Suprapubic skin (tissue), 4 donors: Measurements from ENCODE around the gene FAM229A. TPM values are rescaled to one million over a fixed set of nuclear protein-coding genes. Genes with fewer than 3 reads are reported as not detected.
A peak's percentile ranks its signal among the peaks of the same experiment; 100 is the strongest.

Experiments
- DNase-seq, 2 donors: peaks; one replicate each; pipeline ENCODE4 v3.0.0-alpha.2; 2019; ENCODE audit warnings: low spot score in 2 of 2
- H3K27ac ChIP-seq: fragments of 200-600 bp; sonication (generic); one replicate; pipeline ENCODE4 v1.5.1; 2019
- H3K27me3 ChIP-seq: fragments of 200-600 bp; sonication (generic); one replicate; pipeline ENCODE4 v1.5.1; 2019
- H3K36me3 ChIP-seq: fragments of 200-600 bp; sonication (generic); one replicate; pipeline ENCODE4 v1.5.1; 2019
- H3K4me1 ChIP-seq: fragments of 200-600 bp; sonication (generic); one replicate; pipeline ENCODE4 v1.5.1; 2019
- H3K4me3 ChIP-seq: fragments of 200-600 bp; sonication (generic); one replicate; pipeline ENCODE4 v1.5.1; 2019; ENCODE audit warnings: mild to moderate bottlenecking
- H3K9me3 ChIP-seq: fragments of 200-600 bp; sonication (generic); one replicate; pipeline ENCODE4 v1.5.1; 2019
- EP300 ChIP-seq: sonication (generic); formaldehyde crosslinking; IDR thresholded peaks from one replicate; pipeline ENCODE4 v1.6.1; 2017; ENCODE audit warnings: antibody characterized with exemption
- POLR2A ChIP-seq, 2 donors: fragments of 450-650 bp; IDR thresholded peaks; one replicate each; pipeline ENCODE4 v1.6.1; 2017; ENCODE audit warnings: antibody characterized with exemption in 2 of 2, mild to moderate bottlenecking in 2 of 2, moderate library complexity in 2 of 2
- POLR2AphosphoS5 ChIP-seq, 3 donors: sonication (generic); formaldehyde crosslinking; IDR thresholded peaks; one replicate each; pipeline ENCODE4 v1.6.1; 2017; ENCODE audit warnings: antibody characterized with exemption in 3 of 3
- WGBS: methylation state at CpG from one replicate; pipeline ENCODE4 v1.1.5; 2018; 5-methylcytosine and 5-hydroxymethylcytosine counted together
- total RNA-seq, 4 donors: library from RNA; depleted of rRNA; stranded (reverse); fragments of >200 nt; gene quantifications; one replicate each; pipeline ENCODE4 v1.1.0, GENCODE V29; 2016
- TF ChIP-seq, protein P1 (sequence below), 2 donors: fragments of 200-600 bp in 1 of 2; fragments of 450-650 bp in 1 of 2; sonication (generic) in 1 of 2; IDR thresholded peaks; one replicate each; pipeline ENCODE4 v1.5.1; 2016 to 2019; ENCODE audit warnings: antibody characterized with exemption in 2 of 2, mild to moderate bottlenecking in 1 of 2, moderate library complexity in 1 of 2

The FAM229A gene
- total RNA-seq, 4 donors from 2014 or later = 4.4 to 41.8 (median 16.3) TPM

GRCh38 chr1:32363713-32364112, 1.4 kb upstream of the FAM229A start:
- Histone ChIP-seq H3K27me3 (no peaks in the 10 kb centered on the region), H3K4me1 (peaks cover 18% of the 10 kb centered on the region), H3K27ac (no peak overlapping the region), H3K9me3 (no peaks in the 10 kb centered on the region), H3K4me3 (no peak overlapping the region), H3K36me3 (peaks cover 44% of the 10 kb centered on the region)
- DNase-seq = no peak
- WGBS = 90% methylated on average over 6 of the region's 12 CpGs
- TF ChIP-seq, protein P1, sequence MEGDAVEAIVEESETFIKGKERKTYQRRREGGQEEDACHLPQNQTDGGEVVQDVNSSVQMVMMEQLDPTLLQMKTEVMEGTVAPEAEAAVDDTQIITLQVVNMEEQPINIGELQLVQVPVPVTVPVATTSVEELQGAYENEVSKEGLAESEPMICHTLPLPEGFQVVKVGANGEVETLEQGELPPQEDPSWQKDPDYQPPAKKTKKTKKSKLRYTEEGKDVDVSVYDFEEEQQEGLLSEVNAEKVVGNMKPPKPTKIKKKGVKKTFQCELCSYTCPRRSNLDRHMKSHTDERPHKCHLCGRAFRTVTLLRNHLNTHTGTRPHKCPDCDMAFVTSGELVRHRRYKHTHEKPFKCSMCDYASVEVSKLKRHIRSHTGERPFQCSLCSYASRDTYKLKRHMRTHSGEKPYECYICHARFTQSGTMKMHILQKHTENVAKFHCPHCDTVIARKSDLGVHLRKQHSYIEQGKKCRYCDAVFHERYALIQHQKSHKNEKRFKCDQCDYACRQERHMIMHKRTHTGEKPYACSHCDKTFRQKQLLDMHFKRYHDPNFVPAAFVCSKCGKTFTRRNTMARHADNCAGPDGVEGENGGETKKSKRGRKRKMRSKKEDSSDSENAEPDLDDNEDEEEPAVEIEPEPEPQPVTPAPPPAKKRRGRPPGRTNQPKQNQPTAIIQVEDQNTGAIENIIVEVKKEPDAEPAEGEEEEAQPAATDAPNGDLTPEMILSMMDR (IDR thresholded peaks at IDR 0.05) = no peak
- TF ChIP-seq EP300 (no peak), POLR2A (IDR thresholded peaks at IDR 0.05) (no peak), POLR2AphosphoS5 (IDR thresholded peaks at IDR 0.05) (no peak)

DNA sequence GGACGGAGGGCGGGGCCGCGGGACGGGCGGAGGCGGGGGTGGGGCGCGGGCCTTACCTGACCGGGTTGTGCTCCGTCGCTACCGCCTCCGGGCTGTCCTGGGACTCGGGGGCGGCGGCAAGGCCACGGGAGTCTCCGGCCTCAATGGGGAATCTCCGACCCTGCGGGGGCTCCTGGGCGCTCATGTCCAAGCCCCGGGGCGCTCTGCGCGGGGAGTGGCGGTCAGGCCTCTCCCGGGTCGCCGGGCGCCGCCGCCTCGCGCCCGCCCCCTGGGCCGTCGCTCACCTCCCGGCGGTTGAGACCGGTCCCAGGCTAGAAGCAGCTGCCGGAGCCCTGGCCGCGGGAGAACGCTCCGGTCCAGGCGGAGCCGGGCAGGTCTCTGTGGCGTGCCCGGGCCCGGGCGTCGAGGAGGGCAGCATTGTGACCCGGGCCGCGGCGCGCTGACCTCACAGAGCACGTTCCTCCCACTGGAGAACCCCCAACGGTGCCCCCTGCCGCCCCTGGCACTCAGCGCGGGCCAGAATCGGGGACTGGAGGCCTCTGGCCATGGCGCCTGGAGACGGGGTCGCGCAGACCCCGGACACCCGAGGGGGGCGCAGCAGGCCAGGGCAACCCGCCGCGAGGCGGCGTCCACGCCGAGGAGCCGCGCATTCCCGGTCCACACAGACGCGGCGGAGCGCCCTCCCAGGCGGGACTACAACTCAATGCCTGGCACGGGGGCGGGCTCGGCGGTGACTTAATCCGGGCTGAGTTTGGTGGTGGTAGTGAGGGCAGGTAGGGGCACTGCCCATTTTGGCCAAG, 411 bp downstream of the FAM229A start:
- H3K27ac ChIP-seq = peak overlapping the region; percentile 61
- 2% methylated on average over 44 of the region's 91 CpGs for WGBS
- H3K9me3 ChIP-seq = no peaks in the 10 kb centered on the region
- peak overlapping the region; percentile 50 for H3K4me3 ChIP-seq
- peak in 1 of 2 donors; percentile 72 for DNase-seq
- peaks cover 18% of the 10 kb centered on the region for H3K4me1 ChIP-seq
- peaks cover 26% of the 10 kb centered on the region for H3K36me3 ChIP-seq
- no peaks in the 10 kb centered on the region for H3K27me3 ChIP-seq
- TF ChIP-seq, protein P1 (IDR thresholded peaks at IDR 0.05) = peak; percentile 1 to 18
- TF ChIP-seq POLR2AphosphoS5 (IDR thresholded peaks at IDR 0.05) = no peak
- TF ChIP-seq POLR2A (IDR thresholded peaks at IDR 0.05) = no peak

GRCh38 chr1:32361308-32361673, 994 bp downstream of the FAM229A start:
- WGBS = 65% methylated on average over 11 of the region's 35 CpGs
- Histone ChIP-seq H3K27me3 (no peaks in the 10 kb centered on the region), H3K4me1 (peaks cover 18% of the 10 kb centered on the region), H3K9me3 (no peaks in the 10 kb centered on the region), H3K27ac (peak overlapping the region; percentile 61), H3K4me3 (peak overlapping the region; percentile 50), H3K36me3 (peaks cover 20% of the 10 kb centered on the region)
- no peak for DNase-seq
- no peak for TF ChIP-seq EP300
- peak in 2 of 3 donors; percentile 33 to 38 for TF ChIP-seq POLR2AphosphoS5 (IDR thresholded peaks at IDR 0.05)
- TF ChIP-seq POLR2A (IDR thresholded peaks at IDR 0.05) = no peak
- TF ChIP-seq, protein P1 (IDR thresholded peaks at IDR 0.05) = no peak

GRCh38 chr1:32358435-32358834, 3.9 kb downstream of the FAM229A start:
- Histone ChIP-seq H3K27ac (no peak overlapping the region), H3K4me3 (no peak overlapping the region), H3K9me3 (no peaks in the 10 kb centered on the region), H3K27me3 (no peaks in the 10 kb centered on the region), H3K4me1 (peaks cover 28% of the 10 kb centered on the region), H3K36me3 (peaks cover 1% of the 10 kb centered on the region)
- 69% methylated on average over 3 of the region's 3 CpGs for WGBS
- no peak for DNase-seq
- TF ChIP-seq POLR2AphosphoS5 (IDR thresholded peaks at IDR 0.05) (no peak), POLR2A (IDR thresholded peaks at IDR 0.05) (no peak), EP300 (no peak)
- TF ChIP-seq, protein P1 (IDR thresholded peaks at IDR 0.05) = no peak

GRCh38 chr1:32357614-32358013, 4.7 kb downstream of the FAM229A start:
- TF ChIP-seq POLR2AphosphoS5 (IDR thresholded peaks at IDR 0.05) (no peak), POLR2A (IDR thresholded peaks at IDR 0.05) (no peak), EP300 (no peak)
- TF ChIP-seq, protein P1 (IDR thresholded peaks at IDR 0.05) = no peak
- Histone ChIP-seq H3K4me3 (no peak overlapping the region), H3K27me3 (no peaks in the 10 kb centered on the region), H3K36me3 (no peaks in the 10 kb centered on the region), H3K4me1 (peaks cover 34% of the 10 kb centered on the region), H3K27ac (no peak overlapping the region), H3K9me3 (no peaks in the 10 kb centered on the region)
- DNase-seq = no peak
- WGBS = 67% methylated on average over 6 of the region's 6 CpGs
